ENCODE results near the gene SLC12A8.
A peak's percentile ranks its signal among the peaks of the same experiment; 100 is the strongest.

Gene SLC12A8

GRCh38 chr3:125077864-125078263, 134.7 kb downstream of the SLC12A8 start:
- no peak for DNase-seq (ENCODE audit: low read depth in 2 of 2)

DNA sequence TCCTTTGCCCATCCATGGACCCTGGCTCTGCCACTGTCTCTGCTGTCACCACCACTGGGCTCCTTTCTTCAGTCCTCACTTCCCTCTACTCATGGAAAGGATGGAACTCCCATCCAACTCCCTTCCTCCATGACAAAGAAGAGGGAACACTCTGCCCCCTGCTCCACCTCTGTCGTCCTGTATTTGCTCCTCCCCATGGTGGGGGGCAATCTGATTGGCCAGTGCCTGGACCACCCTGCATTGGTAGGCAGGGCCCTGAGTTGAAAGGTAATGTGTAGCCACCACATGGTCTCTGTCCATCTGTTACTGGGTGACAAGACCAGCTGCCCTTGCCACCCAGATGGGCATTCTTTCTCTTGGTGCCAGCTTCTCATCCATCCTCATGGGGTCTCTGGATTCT, 136.1 kb downstream of the SLC12A8 start:
- DNase-seq (ENCODE audit: low read depth in 2 of 2) = no peak

DNA sequence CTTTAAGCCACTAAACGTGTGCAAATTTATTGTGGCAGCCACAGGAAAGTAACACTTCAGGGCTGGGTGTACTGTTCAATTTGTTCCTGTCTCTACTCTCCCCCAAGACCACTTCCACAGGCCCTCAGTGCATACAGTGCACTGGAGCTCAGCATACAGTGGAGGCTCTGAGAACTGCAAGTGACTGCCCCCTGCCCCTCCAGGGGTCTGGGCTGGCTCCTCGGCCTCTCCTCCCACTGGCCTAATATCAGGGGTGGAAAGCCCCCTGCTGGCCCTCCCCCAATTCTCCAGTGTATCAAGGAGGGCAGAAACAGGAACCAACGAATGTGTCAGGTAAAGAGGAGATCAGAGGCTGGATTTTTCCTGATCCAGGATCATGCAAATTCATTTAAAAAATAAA, 136.8 kb downstream of the SLC12A8 start:
- no peak for DNase-seq (ENCODE audit: low read depth in 2 of 2)

DNA sequence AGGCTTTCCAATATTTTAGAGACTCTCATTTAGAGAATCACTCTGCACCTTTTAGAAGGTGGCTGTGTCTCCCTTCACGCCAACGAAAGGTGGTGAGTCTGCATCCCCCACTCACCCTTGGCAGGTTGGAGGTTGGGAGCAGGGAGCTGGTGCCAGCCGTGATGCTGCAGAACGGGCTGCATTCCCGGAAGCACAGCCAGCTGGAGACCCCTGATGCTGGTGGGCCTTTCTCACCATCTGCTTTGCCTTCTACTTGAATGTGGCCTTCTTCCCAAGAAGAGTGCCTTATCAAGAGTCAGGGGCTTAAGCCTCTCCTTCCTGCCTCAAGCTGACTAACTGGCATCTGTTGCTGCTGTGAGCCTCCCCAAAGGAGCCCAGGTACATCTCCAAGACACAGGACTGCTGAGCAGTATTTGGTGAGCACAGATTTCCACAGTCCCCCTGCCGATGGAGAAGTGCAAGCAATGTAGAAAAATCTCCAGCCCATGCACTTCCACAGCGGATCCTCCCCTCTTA, 139.1 kb downstream of the SLC12A8 start:
- no peak for DNase-seq (ENCODE audit: low read depth in 2 of 2)

DNA sequence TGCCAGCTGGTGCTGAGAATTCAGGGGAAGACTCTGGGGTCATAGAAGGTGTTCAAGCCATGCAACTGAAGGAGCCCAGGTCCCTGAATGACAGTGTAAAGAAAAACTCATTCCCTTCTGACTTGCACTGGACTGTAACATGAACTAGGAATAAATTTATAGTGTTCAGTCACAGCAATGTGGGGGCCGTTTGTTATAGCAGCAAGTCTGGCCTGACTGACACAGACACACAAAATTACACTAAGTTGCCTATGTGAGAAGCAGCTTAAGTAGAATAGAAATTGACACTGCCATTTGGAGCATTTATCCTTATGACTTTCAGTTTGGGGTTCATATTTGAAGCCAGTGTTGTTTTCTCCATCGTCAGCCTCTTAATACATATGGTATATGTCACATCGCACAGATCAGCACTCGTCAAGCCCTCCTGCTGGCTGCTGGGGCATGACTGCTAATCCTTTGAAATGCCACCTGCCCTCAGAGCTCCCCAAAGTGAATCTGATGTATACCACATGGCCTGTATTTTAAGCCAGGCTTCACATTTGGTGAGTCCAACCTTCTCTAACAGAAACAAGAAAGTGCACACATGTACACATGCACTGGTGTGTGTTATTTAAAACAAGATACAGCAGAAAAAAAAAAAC, 139.7 kb downstream of the SLC12A8 start:
- DNase-seq (ENCODE audit: low read depth in 2 of 2) = no peak

DNA sequence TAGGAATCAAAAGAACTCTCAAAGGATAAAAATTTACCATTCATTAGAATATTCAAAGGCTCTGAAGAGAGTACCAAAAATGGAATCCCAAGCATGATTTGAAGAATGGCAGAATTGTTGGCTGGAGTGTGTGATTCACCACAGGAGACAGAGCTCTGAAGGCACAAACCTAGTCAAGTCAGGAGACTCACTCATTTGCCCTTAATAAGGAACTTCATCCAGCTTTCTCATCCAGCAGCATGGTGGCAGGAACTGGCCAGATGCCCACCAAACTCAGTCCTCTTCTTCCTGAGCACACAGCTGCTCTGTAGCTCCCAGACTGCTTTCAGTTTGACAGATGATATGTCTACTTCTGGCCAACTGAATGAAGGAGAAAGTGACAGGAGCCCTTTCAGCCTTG, 140.2 kb downstream of the SLC12A8 start:
- DNase-seq (ENCODE audit: low read depth in 2 of 2) = no peak

GRCh38 chr3:125069968-125070745, 142.4 kb downstream of the SLC12A8 start:
- DNase-seq (ENCODE audit: low read depth in 2 of 2) = no peak

- no peak for DNase-seq (ENCODE audit: low read depth in 2 of 2)
These were observed 143.1 kb downstream of the SLC12A8 start for GRCh38 chr3:125069452-125069851.

GRCh38 chr3:125068265-125068664, 144.3 kb downstream of the SLC12A8 start:
- DNase-seq (ENCODE audit: low read depth in 2 of 2) = no peak

- no peak for DNase-seq (ENCODE audit: low read depth in 2 of 2)
These were observed 145.3 kb downstream of the SLC12A8 start for GRCh38 chr3:125067225-125067624.

GRCh38 chr3:125062904-125063618, 149.5 kb downstream of the SLC12A8 start:
- DNase-seq (ENCODE audit: low read depth in 2 of 2) = no peak

DNA sequence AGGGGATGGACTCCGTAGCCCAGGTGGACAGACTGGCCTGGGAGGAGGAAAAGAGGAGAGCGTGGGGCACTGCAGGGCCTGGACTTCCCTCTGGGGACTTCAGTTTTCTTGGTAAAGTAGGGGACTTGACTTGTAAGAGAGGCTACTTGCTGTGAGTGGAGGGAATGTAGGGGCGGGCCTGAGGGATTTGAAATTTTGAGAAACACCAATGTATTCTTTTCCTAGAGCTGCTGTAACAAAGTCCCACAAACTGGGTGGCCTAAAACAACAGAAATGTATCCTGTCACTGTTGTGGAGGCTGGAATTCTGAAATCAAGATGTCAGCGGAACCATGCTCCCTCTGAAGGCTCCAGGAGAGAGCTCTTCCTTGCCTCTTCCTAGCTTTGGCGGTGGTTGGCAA, 150.9 kb downstream of the SLC12A8 start:
- DNase-seq (ENCODE audit: low read depth in 2 of 2) = no peak

GRCh38 chr3:125061170-125061569, 151.4 kb downstream of the SLC12A8 start:
- DNase-seq (ENCODE audit: low read depth in 2 of 2) = no peak

GRCh38 chr3:125059488-125060245, 152.9 kb downstream of the SLC12A8 start:
- DNase-seq (ENCODE audit: low read depth in 2 of 2) = no peak

DNA sequence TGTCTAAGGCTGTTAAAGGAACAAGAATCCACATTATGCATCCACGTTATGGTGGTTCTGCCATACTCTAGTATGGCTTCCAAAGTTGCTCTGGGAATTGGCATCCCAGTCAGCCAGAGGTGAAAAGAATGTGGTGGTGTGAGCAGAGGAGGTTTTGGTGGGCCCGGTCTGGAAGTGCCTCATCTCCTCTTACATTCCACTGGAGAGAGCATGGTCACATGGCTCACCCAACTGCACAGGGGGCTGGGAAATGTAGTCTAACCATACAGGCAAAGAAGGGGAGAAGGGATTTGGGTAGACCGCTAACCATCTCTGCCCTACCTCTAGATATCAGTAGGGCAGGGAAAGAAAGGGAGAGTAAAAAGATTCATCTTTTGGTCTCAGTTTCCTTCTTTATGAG, 153.6 kb downstream of the SLC12A8 start:
- DNase-seq (ENCODE audit: low read depth in 2 of 2) = no peak

GRCh38 chr3:125058529-125058928, 154.0 kb downstream of the SLC12A8 start:
- no peak for DNase-seq (ENCODE audit: low read depth in 2 of 2)

DNA sequence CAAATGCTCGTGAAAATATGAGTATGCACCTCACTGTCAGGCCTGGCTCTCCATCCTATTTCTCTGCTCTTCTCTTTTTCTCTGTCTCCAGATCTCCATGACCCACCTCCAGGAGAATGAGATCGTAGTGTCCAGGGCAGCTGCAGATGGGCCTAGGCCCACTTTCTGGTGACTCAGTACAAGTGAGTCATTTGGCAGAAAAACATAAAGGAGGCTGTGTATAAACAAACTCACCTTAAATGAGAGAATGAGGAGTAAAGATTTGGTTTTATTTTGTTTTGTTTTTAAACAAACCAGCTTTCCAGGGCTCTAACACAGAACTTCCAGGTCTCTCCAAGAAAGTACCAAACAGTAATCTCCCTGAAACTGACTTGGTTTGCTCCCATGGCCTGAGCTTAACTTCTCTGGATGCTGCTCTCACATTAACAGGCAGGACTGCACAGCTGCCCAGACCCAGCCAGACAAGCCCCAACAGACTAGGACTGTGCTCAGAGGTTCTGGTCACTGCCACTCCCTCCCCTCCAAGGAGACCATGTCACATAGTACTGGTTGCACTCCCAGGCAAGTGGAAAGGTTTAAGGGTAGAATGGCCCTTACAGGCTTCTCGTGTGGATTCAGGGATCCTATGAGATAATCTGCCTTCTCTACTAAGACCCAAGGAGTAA, 155.2 kb downstream of the SLC12A8 start:
- DNase-seq (ENCODE audit: low read depth in 2 of 2) = no peak

- DNase-seq (ENCODE audit: low read depth in 2 of 2) = peak; percentile 67 to 72
These were observed 156.4 kb downstream of the SLC12A8 start, which contains the start of gene HEG1 for GRCh38 chr3:125055913-125056745. TSS of gene HEG1 (minus strand) at chr3:125055997. CDS start at chr3:125055890, 107 bp downstream.

GRCh38 chr3:125055331-125055912, 157.1 kb downstream of the SLC12A8 start:
- DNase-seq (ENCODE audit: low read depth in 2 of 2) = peak in 1 of 2 donors; percentile 37
